Fibroblast of lung (primary cell): ENCODE results near the gene CFAP77. TPM values are rescaled to one million over a fixed set of nuclear protein-coding genes. Genes with fewer than 3 reads are reported as not detected.

Experiments used
- DNase-seq, 2 donors: peaks; one replicate each; pipeline versions ENCODE4 v3.0.0 to v3.0.0-alpha.2; 2010; ENCODE audit warnings: low read depth in 2 of 2
- H2AFZ ChIP-seq: 2 replicates; pipeline ENCODE4 v1.5.1; 2012; ENCODE audit warnings: low read length, control low read depth, inconsistent platforms
- H3K27ac ChIP-seq: 2 replicates; pipeline ENCODE4 v1.5.1; 2011; ENCODE audit warnings: low read length, control low read depth; ENCODE audit not compliant: insufficient read depth
- H3K27me3 ChIP-seq: 2 replicates; pipeline ENCODE4 v1.5.1; 2011; ENCODE audit warnings: mild to moderate bottlenecking, low read length; ENCODE audit not compliant: control insufficient read depth, insufficient read depth
- H3K36me3 ChIP-seq: 2 replicates; pipeline ENCODE4 v1.5.1; 2011; ENCODE audit warnings: low read length; ENCODE audit not compliant: control insufficient read depth, insufficient read depth
- H3K4me1 ChIP-seq: 2 replicates; pipeline ENCODE4 v1.5.1; 2011; ENCODE audit warnings: low read length; ENCODE audit not compliant: control insufficient read depth, insufficient read depth; ENCODE audit errors: extremely low read depth
- H3K4me2 ChIP-seq: 2 replicates; pipeline ENCODE4 v1.5.1; 2011; ENCODE audit warnings: low read length, control low read depth; ENCODE audit not compliant: insufficient read depth; ENCODE audit errors: extremely low read depth
- H3K4me3 ChIP-seq, 4 experiments: fragments of 200-600 bp in 1 of 4; sonication (generic) in 1 of 4; replicated peaks in 1 of 4; 2 replicates each; pipeline ENCODE4 v1.5.1; 2011 to 2016; ENCODE audit warnings: low read length in 4 of 4, low read depth in 3 of 4, mild to moderate bottlenecking in 3 of 4, control low read depth in 2 of 4, inconsistent platforms in 1 of 4, mixed read lengths in 1 of 4; ENCODE audit not compliant: insufficient read depth in 1 of 4; ENCODE audit errors: control extremely low read depth in 1 of 4
- H3K79me2 ChIP-seq: 2 replicates; pipeline ENCODE4 v1.5.1; 2012; ENCODE audit warnings: mild to moderate bottlenecking, low read length, inconsistent platforms; ENCODE audit not compliant: control insufficient read depth, insufficient read depth
- H3K9ac ChIP-seq: 2 replicates; pipeline ENCODE4 v1.5.1; 2011; ENCODE audit warnings: mild to moderate bottlenecking, low read length, control low read depth; ENCODE audit not compliant: insufficient read depth
- H3K9me3 ChIP-seq: 2 replicates; pipeline ENCODE4 v1.5.1; 2012; ENCODE audit warnings: low read depth, low read length; ENCODE audit not compliant: control insufficient read depth, insufficient read depth
- H4K20me1 ChIP-seq: 2 replicates; pipeline ENCODE4 v1.5.1; 2011; ENCODE audit warnings: low read length; ENCODE audit not compliant: control insufficient read depth, insufficient read depth; ENCODE audit errors: extremely low read depth
- CTCF ChIP-seq, 2 donors: IDR thresholded peaks in 1 of 2; conservative IDR thresholded peaks in 1 of 2; 1 replicate in 1 of 2; 2 replicates in 1 of 2; pipeline ENCODE4 v1.5.1; 2011 to 2012; ENCODE audit warnings: low read length in 2 of 2, control low read depth in 1 of 2, inconsistent platforms in 1 of 2, low read depth in 1 of 2, mild to moderate bottlenecking in 1 of 2
- EZH2 ChIP-seq: IDR thresholded peaks from 2 replicates; pipeline ENCODE4 v1.5.1; 2012; ENCODE audit warnings: low read length, control low read depth, mild to moderate bottlenecking; ENCODE audit errors: missing control alignments
- polyA plus RNA-seq, 2 donors: library from polyadenylated mRNA; depleted of rRNA in 1 of 2; stranded (reverse) in 1 of 2; unstranded in 1 of 2; fragments of >200 nt; gene quantifications; 2 replicates each; pipeline ENCODE4 v1.2.1, GENCODE V29; 2011 to 2012; ENCODE audit warnings: missing spikeins in 1 of 2
- total RNA-seq: library from RNA; depleted of rRNA; stranded (reverse); fragments of >200 nt; gene quantifications from 2 replicates; pipeline ENCODE4 v1.2.1, GENCODE V29; 2014

CFAP77 gene
- total and polyA plus RNA-seq, 2 donors (not counting 1 experiment from before 2014, with no cell fraction given): not detected

DNA sequence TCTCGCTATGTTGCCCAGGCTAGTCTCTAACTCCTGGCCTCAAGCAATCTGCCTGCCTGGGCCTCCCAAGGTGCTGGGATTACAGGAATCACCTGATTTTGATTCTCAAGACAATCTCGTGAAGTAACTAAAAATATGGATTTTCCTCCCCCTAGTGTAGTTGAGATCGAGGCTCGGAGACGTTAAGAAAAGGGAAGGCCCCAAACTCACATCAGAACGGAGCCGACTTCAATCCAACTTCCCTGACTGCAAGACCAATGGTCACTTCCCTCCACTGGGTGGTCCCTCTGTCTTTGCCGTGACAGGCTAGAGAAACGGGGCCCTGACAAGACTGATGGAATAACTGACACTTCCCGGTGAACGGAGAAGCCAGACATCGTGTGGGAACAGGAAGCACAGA lies 200.7 kb downstream of the CFAP77 start:
- Histone ChIP-seq H3K4me1 (peaks cover 3% of the 10 kb centered on the region), H3K4me2 (no peak overlapping the region), H3K27ac (no peak overlapping the region), H3K27me3 (no peaks in the 10 kb centered on the region), H4K20me1 (no peaks in the 10 kb centered on the region), H2AFZ (no peak overlapping the region), H3K9ac (no peak overlapping the region), H3K79me2 (no peaks in the 10 kb centered on the region), H3K36me3 (peaks cover 8% of the 10 kb centered on the region), H3K9me3 (no peaks in the 10 kb centered on the region), H3K4me3 (no peak overlapping the region)
- no peak for TF ChIP-seq EZH2
- no peak for TF ChIP-seq CTCF (conservative IDR thresholded peaks at IDR 0.05 in 1 of 2, IDR thresholded peaks at IDR 0.05 in 1 of 2; ENCODE audit: low read depth in 1 of 2, low read length in 2 of 2)
- DNase-seq: no peak

- Histone ChIP-seq H3K27ac (no peak overlapping the region), H3K4me1 (peaks cover 3% of the 10 kb centered on the region), H3K4me3 (no peak overlapping the region), H3K27me3 (no peaks in the 10 kb centered on the region), H3K36me3 (peaks cover 9% of the 10 kb centered on the region), H3K4me2 (no peak overlapping the region), H4K20me1 (no peaks in the 10 kb centered on the region), H3K9me3 (no peaks in the 10 kb centered on the region), H3K9ac (no peak overlapping the region), H2AFZ (no peak overlapping the region), H3K79me2 (no peaks in the 10 kb centered on the region)
- TF ChIP-seq CTCF (conservative IDR thresholded peaks at IDR 0.05 in 1 of 2, IDR thresholded peaks at IDR 0.05 in 1 of 2; ENCODE audit: low read depth in 1 of 2, low read length in 2 of 2) (no peak), EZH2 (no peak)
- DNase-seq: no peak
Measured at GRCh38 chr9:132614324-132614723, 204.3 kb downstream of the CFAP77 start.

DNA sequence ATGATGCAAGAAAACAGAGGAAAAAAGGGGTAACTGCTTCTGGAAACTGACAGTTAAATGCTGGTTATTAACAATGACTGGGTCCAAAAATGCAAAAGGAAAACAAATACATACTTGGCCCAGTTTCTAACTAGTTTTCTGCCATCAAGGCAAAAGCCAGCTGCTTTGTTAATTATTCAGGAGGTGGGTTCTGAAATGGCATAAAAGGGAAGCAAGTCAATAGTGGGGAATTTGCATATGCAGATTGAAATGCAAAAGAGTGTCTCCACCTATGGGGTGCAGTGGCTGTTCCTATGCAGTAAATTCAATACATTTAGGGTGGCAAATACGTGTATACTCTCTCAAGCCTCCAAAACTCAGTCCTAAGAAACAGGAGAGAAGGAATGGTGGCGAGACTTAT lies 205.8 kb downstream of the CFAP77 start:
- no peak for DNase-seq
- Histone ChIP-seq H3K27me3 (no peaks in the 10 kb centered on the region), H3K9ac (no peak overlapping the region), H3K4me1 (no peaks in the 10 kb centered on the region), H3K27ac (no peak overlapping the region), H3K9me3 (no peaks in the 10 kb centered on the region), H4K20me1 (no peaks in the 10 kb centered on the region), H3K4me2 (no peak overlapping the region), H2AFZ (no peak overlapping the region), H3K36me3 (peaks cover 7% of the 10 kb centered on the region), H3K4me3 (no peak overlapping the region), H3K79me2 (no peaks in the 10 kb centered on the region)
- TF ChIP-seq EZH2 (no peak), CTCF (conservative IDR thresholded peaks at IDR 0.05 in 1 of 2, IDR thresholded peaks at IDR 0.05 in 1 of 2; ENCODE audit: low read depth in 1 of 2, low read length in 2 of 2) (no peak)
